Bronchial epithelial cell (primary cell): ENCODE measurements around the gene SRP14. TPM values are rescaled to one million over a fixed set of nuclear protein-coding genes. Genes with fewer than 3 reads are reported as not detected.

Experiments
- DNase-seq: peaks from one replicate; pipeline ENCODE4 v3.0.0-alpha.2; 2010; ENCODE audit warnings: low read depth
- FAIRE-seq: peaks from 2 replicates; lab custom pipeline; 2011; peaks lifted over from hg19 to GRCh38; lab: Jason Lieb, UNC
- H3K27me3 ChIP-seq: 2 replicates; pipeline ENCODE4 v1.5.1; 2011; ENCODE audit warnings: low read length; ENCODE audit not compliant: control insufficient read depth, insufficient read depth
- H3K36me3 ChIP-seq: 2 replicates; pipeline ENCODE4 v1.5.1; 2011; ENCODE audit warnings: low read length; ENCODE audit not compliant: control insufficient read depth, insufficient read depth
- H3K4me3 ChIP-seq: 2 replicates; pipeline ENCODE4 v1.5.1; 2011; ENCODE audit warnings: mild to moderate bottlenecking, low read depth, low read length, control low read depth
- total RNA-seq: library from RNA; depleted of rRNA; stranded (reverse); fragments of >200 nt; gene quantifications from 2 replicates; pipeline ENCODE4 v1.2.1, GENCODE V29; 2014
- TF ChIP-seq, protein P1 (sequence below): IDR thresholded peaks from 2 replicates; pipeline ENCODE4 v1.5.1; 2011; ENCODE audit warnings: mild to moderate bottlenecking, moderate library complexity, low read length, control low read depth, inconsistent platforms; ENCODE audit not compliant: insufficient read depth, severe bottlenecking

Gene SRP14
- total RNA-seq, 1 donor from 2014 or later = 95.8 TPM

DNA sequence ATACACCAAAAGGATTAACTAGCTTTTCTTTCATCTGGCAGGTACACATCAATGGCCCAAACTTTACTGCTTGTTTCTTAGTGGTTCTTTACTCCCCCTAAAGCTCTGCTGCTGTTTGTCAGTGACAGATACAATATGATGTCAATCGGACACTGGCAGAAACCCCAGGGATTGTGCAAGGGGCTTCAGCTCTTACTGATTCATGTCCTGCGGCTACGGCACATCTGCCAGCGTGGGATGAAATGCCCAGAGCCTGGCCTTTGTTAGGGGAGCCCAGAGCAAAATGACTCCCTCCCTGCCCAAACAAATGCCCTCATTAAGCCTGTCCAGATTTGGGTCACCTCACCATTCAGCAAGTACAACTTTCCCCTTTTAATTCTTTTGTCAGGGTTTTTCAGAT is 28.3 kb downstream of the SRP14 start:
- TF ChIP-seq, protein P1, sequence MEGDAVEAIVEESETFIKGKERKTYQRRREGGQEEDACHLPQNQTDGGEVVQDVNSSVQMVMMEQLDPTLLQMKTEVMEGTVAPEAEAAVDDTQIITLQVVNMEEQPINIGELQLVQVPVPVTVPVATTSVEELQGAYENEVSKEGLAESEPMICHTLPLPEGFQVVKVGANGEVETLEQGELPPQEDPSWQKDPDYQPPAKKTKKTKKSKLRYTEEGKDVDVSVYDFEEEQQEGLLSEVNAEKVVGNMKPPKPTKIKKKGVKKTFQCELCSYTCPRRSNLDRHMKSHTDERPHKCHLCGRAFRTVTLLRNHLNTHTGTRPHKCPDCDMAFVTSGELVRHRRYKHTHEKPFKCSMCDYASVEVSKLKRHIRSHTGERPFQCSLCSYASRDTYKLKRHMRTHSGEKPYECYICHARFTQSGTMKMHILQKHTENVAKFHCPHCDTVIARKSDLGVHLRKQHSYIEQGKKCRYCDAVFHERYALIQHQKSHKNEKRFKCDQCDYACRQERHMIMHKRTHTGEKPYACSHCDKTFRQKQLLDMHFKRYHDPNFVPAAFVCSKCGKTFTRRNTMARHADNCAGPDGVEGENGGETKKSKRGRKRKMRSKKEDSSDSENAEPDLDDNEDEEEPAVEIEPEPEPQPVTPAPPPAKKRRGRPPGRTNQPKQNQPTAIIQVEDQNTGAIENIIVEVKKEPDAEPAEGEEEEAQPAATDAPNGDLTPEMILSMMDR = no peak
- Histone ChIP-seq H3K36me3 (peaks cover 15% of the 10 kb centered on the region), H3K27me3 (no peaks in the 10 kb centered on the region), H3K4me3 (no peak overlapping the region)
- FAIRE-seq = no peak
- DNase-seq = no peak

DNA sequence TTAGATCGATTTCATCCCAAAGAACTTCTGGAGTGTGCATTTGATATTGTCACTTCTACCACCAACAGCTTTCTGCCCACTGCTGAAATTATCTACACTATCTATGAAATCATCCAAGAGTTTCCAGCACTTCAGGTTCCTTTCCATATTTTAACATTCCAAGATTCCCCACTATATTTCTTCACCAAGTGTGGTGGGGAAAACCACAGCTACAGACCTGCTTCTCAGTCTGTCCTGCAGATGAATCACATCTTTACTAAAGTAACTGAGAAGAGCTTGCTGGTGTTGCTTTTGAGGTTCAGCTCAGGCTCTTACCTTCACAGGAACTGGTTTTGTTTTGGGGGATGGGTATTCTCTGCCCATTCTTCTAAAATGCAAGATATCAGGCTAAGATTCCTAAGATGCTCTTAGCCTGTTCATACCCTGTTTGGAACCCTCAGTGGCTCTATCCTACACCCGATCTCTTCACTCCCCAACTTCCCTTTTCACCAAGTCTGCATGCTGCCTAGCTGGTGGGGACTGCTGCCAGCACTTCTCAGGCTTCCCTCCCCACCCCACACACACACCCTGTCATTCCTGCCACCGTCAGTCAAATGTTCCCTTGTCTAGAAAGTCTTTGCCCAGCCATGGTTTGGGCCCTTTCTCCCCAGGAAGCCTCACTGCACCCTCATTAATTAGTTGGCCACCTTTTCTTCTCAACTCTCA is 30.8 kb downstream of the SRP14 start:
- peaks cover 18% of the 10 kb centered on the region for H3K36me3 ChIP-seq
- TF ChIP-seq, protein P1 = no peak
- no peak for DNase-seq
- FAIRE-seq = no peak
- no peak overlapping the region for H3K4me3 ChIP-seq
- H3K27me3 ChIP-seq = no peaks in the 10 kb centered on the region

DNA sequence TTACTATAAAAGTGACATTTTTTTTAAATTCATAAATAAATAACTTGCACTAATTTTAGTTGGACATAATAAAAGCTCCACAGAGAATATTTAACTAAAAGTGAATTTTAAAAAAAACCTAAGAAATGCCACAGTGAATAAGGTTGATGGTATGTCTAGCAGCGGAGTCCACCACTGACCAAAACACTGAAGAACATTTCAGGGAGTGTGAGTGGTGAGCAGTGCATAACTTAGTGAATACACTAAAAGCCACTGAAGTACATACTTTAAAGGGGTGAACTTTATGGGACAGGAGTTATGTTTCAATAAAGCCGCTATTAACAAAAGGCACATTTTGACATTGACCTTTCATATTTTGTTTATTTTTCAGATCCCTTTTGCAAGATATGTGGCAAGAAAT is 32.3 kb downstream of the SRP14 start:
- FAIRE-seq (no peak), DNase-seq (no peak)
- Histone ChIP-seq H3K27me3 (no peaks in the 10 kb centered on the region), H3K36me3 (peaks cover 17% of the 10 kb centered on the region), H3K4me3 (no peak overlapping the region)
- TF ChIP-seq, protein P1 = no peak

DNA sequence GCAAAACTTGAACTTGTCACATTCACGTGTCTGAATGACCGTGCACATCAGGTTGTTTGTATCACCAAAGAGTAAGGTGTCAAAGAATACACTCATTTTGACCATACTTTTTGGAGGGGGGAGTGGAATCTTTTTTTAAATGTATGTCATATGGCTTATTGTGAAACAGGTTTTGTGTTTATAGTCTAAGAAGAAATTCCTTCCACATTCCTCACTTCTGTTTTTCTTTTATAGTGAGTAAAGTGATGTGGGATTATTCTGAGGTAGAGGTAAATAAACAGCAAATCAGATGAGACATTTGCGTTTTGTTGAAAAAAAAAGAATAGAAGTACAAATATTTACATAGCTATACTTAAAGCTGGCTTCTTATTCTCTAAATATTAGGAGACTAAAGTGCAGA is 33.0 kb downstream of the SRP14 start:
- TF ChIP-seq, protein P1 = no peak
- DNase-seq = no peak
- Histone ChIP-seq H3K36me3 (peaks cover 18% of the 10 kb centered on the region), H3K4me3 (no peak overlapping the region), H3K27me3 (no peaks in the 10 kb centered on the region)
- FAIRE-seq = no peak

DNA sequence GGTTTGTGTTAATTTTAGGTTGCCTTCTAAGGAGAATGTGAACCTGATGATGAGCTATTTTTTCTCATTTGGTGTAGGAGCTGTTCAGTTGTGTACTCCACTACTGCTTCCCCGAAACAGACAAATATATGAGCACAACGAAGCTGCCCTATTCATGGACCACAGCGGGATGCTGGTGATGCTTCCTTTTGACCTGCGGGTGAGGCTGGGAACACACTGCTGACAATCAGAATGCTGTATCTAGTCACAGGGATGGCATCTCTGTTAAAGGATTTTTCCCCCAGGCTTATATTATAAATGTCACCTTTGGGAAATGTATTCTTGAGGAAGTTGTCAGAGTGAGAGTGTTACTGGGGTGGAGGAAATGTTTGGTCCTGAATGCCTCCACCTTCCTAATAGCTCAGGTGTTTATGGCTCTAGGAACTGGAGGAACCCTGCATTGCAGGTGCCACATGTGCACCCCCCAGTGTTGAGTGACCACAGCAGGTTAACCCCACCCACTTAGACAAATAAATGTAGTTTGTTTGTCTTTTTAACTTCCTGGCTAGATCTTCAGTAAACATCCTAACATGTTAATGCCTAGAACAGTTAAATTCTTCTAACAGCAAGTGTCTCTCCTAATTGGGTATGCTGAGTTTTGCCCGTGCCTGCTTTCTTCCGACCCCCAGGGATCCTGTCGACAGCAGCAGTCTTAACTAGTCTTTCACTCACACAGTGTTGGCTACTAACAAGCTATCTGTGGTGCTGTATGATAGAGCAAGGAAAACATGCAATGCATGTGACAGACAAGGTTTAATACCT is 35.7 kb downstream of the SRP14 start:
- TF ChIP-seq, protein P1 = no peak
- H3K36me3 ChIP-seq = peaks cover 14% of the 10 kb centered on the region
- H3K4me3 ChIP-seq = no peak overlapping the region
- DNase-seq (peak; percentile 37), FAIRE-seq (peak; percentile 28)
- H3K27me3 ChIP-seq = no peaks in the 10 kb centered on the region
